Endothelial cell of umbilical vein (primary cell): ENCODE results near the gene POTEI.
"Not testable (repeated sequence)": the region's sequence is repeated elsewhere in the genome, so short reads cannot be mapped to it uniquely, and the experiment has no call there.

Source experiments
- CTCF ChIP-seq, 2 donors: IDR thresholded peaks; 1 replicate in 1 of 2; 2 replicates in 1 of 2; pipeline ENCODE4 v1.5.1; 2011; ENCODE audit warnings: low read length in 2 of 2, mild to moderate bottlenecking in 2 of 2, moderate library complexity in 2 of 2, control low read depth in 1 of 2, inconsistent platforms in 1 of 2, low read depth in 1 of 2; ENCODE audit not compliant: insufficient read depth in 1 of 2; ENCODE audit errors: extremely low read depth in 1 of 2
- EZH2 ChIP-seq: IDR thresholded peaks from 2 replicates; pipeline ENCODE4 v1.6.1; 2012; ENCODE audit warnings: borderline replicate concordance, low read depth, mild to moderate bottlenecking, moderate library complexity, low read length, inconsistent platforms; ENCODE audit not compliant: severe bottlenecking
- FOS ChIP-seq: IDR thresholded peaks from 2 replicates; pipeline ENCODE4 v1.6.1; 2011; ENCODE audit warnings: mild to moderate bottlenecking, low read length, moderate library complexity, borderline replicate concordance; ENCODE audit not compliant: insufficient read depth
- GATA2 ChIP-seq: IDR thresholded peaks from 2 replicates; pipeline ENCODE4 v1.7.0; 2011; ENCODE audit warnings: low read depth, mild to moderate bottlenecking, moderate library complexity, mixed read lengths, low read length; ENCODE audit not compliant: insufficient read length, insufficient read depth
- JUN ChIP-seq: IDR thresholded peaks from 2 replicates; pipeline ENCODE4 v1.6.1; 2011; ENCODE audit warnings: borderline replicate concordance, low read depth; ENCODE audit not compliant: insufficient read length, insufficient read depth
- MAX ChIP-seq: IDR thresholded peaks from 2 replicates; pipeline ENCODE4 v1.6.1; 2011; ENCODE audit not compliant: insufficient read depth, insufficient read length
- MYC ChIP-seq: IDR thresholded peaks from one replicate; pipeline ENCODE4 v1.6.1; 2011; ENCODE audit warnings: mild to moderate bottlenecking, low read depth, low read length
- POLR2A ChIP-seq: IDR thresholded peaks from 2 replicates; pipeline ENCODE4 v1.6.1; 2012; ENCODE audit warnings: low read depth, mild to moderate bottlenecking, control low read depth, low read length
- POLR2AphosphoS5 ChIP-seq: IDR thresholded peaks from 2 replicates; pipeline ENCODE4 v1.6.1; 2012; ENCODE audit warnings: low read depth, mild to moderate bottlenecking, control low read depth, low read length, moderate library complexity; ENCODE audit not compliant: insufficient read depth

- not testable (repeated sequence) for TF ChIP-seq POLR2A; JUN; CTCF (IDR thresholded peaks at IDR 0.05; ENCODE audit: extremely low read depth in 1 of 2, insufficient read depth in 1 of 2, low read depth in 1 of 2, low read length in 2 of 2); FOS; MYC; MAX; EZH2; GATA2; POLR2AphosphoS5
Measured at GRCh38 chr2:130416693-130417092, 92.4 kb downstream of the POTEI start.
